IMR-90 (cell line): ENCODE measurements around the gene PRAC2. TPM values are rescaled to one million over a fixed set of nuclear protein-coding genes. Genes with fewer than 3 reads are reported as not detected.

ENCODE experiments used
- ATAC-seq: fragments of 200-7000 bp; cut with Tn5 transposase; 2 replicates; pipeline ENCODE4 v1.9.1; 2020; ENCODE audit warnings: low read depth, mild to moderate bottlenecking, moderate library complexity
- BruUV-seq: library from RNA; stranded (reverse); fragments of 400-500 nt; replicated peaks from 2 replicates; lab custom pipeline; 2021; lab: Mats Ljungman, UMichigan
- CTCF ChIA-PET: fragments of 300-600 bp; formaldehyde crosslinking; extraction: SDS; loops from one replicate; lab custom pipeline; 2021; ENCODE audit warnings: antibody characterized with exemption; lab: Yijun Ruan, JAX
- POLR2A ChIA-PET: fragments of 300-600 bp; sonication (Branson Sonifier 250); formaldehyde crosslinking; loops from one replicate; lab custom pipeline; 2022; ENCODE audit warnings: antibody characterized with exemption; ENCODE audit not compliant: unreplicated experiment; lab: Charles Lee
- DNase-seq: peaks from one replicate; pipeline ENCODE4 v3.0.0; 2013
- H2AFZ ChIP-seq: replicated peaks from 2 replicates; pipeline ENCODE3; 2013; ENCODE audit warnings: low read length, mild to moderate bottlenecking; ENCODE audit not compliant: poor library complexity
- H2AK5ac ChIP-seq: 2 replicates; pipeline ENCODE4 v1.6.1; 2013; ENCODE audit warnings: low read depth, low read length, inconsistent platforms
- H2AK9ac ChIP-seq: replicated peaks from 2 replicates; pipeline ENCODE3; 2013; ENCODE audit warnings: mild to moderate bottlenecking, low read depth, low read length, moderate library complexity; ENCODE audit not compliant: poor library complexity
- H2BK120ac ChIP-seq: 2 replicates; pipeline ENCODE4 v1.6.1; 2013; ENCODE audit warnings: low read depth, low read length, inconsistent platforms
- H2BK15ac ChIP-seq: 3 replicates; pipeline ENCODE4 v1.6.1; 2013; ENCODE audit warnings: low read depth, low read length, inconsistent platforms
- H2BK20ac ChIP-seq: 2 replicates; pipeline ENCODE4 v1.6.1; 2013; ENCODE audit warnings: low read depth, mild to moderate bottlenecking, inconsistent platforms, low read length, moderate library complexity
- H2BK5ac ChIP-seq: 2 replicates; pipeline ENCODE4 v1.6.1; 2013; ENCODE audit warnings: mild to moderate bottlenecking, low read depth, low read length, inconsistent platforms; ENCODE audit not compliant: poor library complexity, severe bottlenecking
- H3K14ac ChIP-seq: replicated peaks from 2 replicates; pipeline ENCODE4 v1.6.1; 2013; ENCODE audit warnings: low read depth, low read length, inconsistent platforms
- H3K18ac ChIP-seq: 2 replicates; pipeline ENCODE4 v1.6.1; 2013; ENCODE audit warnings: low read depth, low read length, control low read depth
- H3K23ac ChIP-seq: 2 replicates; pipeline ENCODE4 v1.6.1; 2013; ENCODE audit warnings: low read depth, low read length, inconsistent platforms
- H3K27ac ChIP-seq: 2 replicates; pipeline ENCODE4 v1.5.1; 2013; ENCODE audit warnings: mild to moderate bottlenecking, control low read depth, low read length; ENCODE audit not compliant: insufficient read depth
- H3K27me3 ChIP-seq: 2 replicates; pipeline ENCODE4 v1.6.1; 2013; ENCODE audit warnings: low read length; ENCODE audit not compliant: control insufficient read depth, insufficient read depth
- H3K36me3 ChIP-seq: 2 replicates; pipeline ENCODE4 v1.6.1; 2013; ENCODE audit warnings: low read length, mixed read lengths; ENCODE audit not compliant: control insufficient read depth, insufficient read depth
- H3K4ac ChIP-seq: 2 replicates; pipeline ENCODE4 v1.6.1; 2013; ENCODE audit warnings: low read depth, low read length, inconsistent platforms
- H3K4me1 ChIP-seq: 2 replicates; pipeline ENCODE4 v1.6.1; 2013; ENCODE audit warnings: low read length, mixed read lengths; ENCODE audit not compliant: control insufficient read depth, insufficient read depth
- H3K4me2 ChIP-seq: 2 replicates; pipeline ENCODE4 v1.6.1; 2013; ENCODE audit warnings: low read depth, mild to moderate bottlenecking, control low read depth, low read length, moderate library complexity
- H3K4me3 ChIP-seq: 2 replicates; pipeline ENCODE4 v1.5.1; 2013; ENCODE audit warnings: low read depth, mild to moderate bottlenecking, control low read depth, low read length, moderate library complexity; ENCODE audit not compliant: insufficient read depth
- H3K56ac ChIP-seq: 2 replicates; pipeline ENCODE4 v1.6.1; 2013; ENCODE audit warnings: low read length, inconsistent platforms; ENCODE audit not compliant: insufficient read depth; ENCODE audit errors: extremely low read depth
- H3K79me1 ChIP-seq, 2 experiments: 2 replicates each; pipeline ENCODE4 v1.6.1; 2013; ENCODE audit warnings: low read length in 2 of 2, inconsistent platforms in 1 of 2, low read depth in 1 of 2
- H3K9ac ChIP-seq: 2 replicates; pipeline ENCODE4 v1.6.1; 2013; ENCODE audit warnings: low read depth, low read length, control low read depth
- H3K9me1 ChIP-seq: 2 replicates; pipeline ENCODE4 v1.6.1; 2013; ENCODE audit warnings: low read length, inconsistent platforms; ENCODE audit not compliant: insufficient read depth
- H3K9me3 ChIP-seq: 2 replicates; pipeline ENCODE4 v1.6.1; 2013; ENCODE audit warnings: low read length; ENCODE audit not compliant: control insufficient read depth, insufficient read depth
- H4K20me1 ChIP-seq: 2 replicates; pipeline ENCODE4 v1.6.1; 2013; ENCODE audit warnings: low read length, inconsistent platforms; ENCODE audit not compliant: insufficient read depth
- H4K5ac ChIP-seq: 2 replicates; pipeline ENCODE4 v1.6.1; 2013; ENCODE audit warnings: mild to moderate bottlenecking, low read depth, low read length, control low read depth
- H4K8ac ChIP-seq, 2 experiments: 2 replicates each; pipeline ENCODE4 v1.6.1; 2013; ENCODE audit warnings: low read depth in 2 of 2, low read length in 2 of 2, control low read depth in 1 of 2, inconsistent platforms in 1 of 2
- H4K91ac ChIP-seq: 2 replicates; pipeline ENCODE4 v1.6.1; 2013; ENCODE audit warnings: low read depth, low read length, inconsistent platforms; ENCODE audit not compliant: insufficient read depth
- BHLHE40 ChIP-seq: fragments of 150-350 bp; IDR thresholded peaks from 2 replicates; pipeline ENCODE4 v1.6.1; 2016; ENCODE audit warnings: mild to moderate bottlenecking, low read depth, low read length
- FOS ChIP-seq: fragments of 150-350 bp; IDR thresholded peaks from 2 replicates; pipeline ENCODE4 v1.6.1; 2016; ENCODE audit warnings: low read depth, low read length
- MAZ ChIP-seq: IDR thresholded peaks from 2 replicates; pipeline ENCODE4 v1.6.1; 2012; ENCODE audit warnings: low read depth, mild to moderate bottlenecking, low read length, improper control_type of control experiment, moderate library complexity, borderline replicate concordance
- RCOR1 ChIP-seq: IDR thresholded peaks from 2 replicates; pipeline ENCODE4 v1.6.1; 2012; ENCODE audit warnings: mild to moderate bottlenecking, low read length, improper control_type of control experiment; ENCODE audit not compliant: insufficient replicate concordance
- SMC3 ChIP-seq: fragments of 150-350 bp; IDR thresholded peaks from 2 replicates; pipeline ENCODE4 v1.6.1; 2016; ENCODE audit warnings: low read depth, mild to moderate bottlenecking, antibody characterized with exemption, low read length, moderate library complexity
- WGBS, 2 experiments: methylation state at CpG; one replicate each; pipeline versions ENCODE4 v1.1.5 to v1.1.7; 2013; ENCODE audit warnings: missing lambda C conversion rate in 2 of 2; ENCODE audit not compliant: insufficient read length in 1 of 2; ENCODE audit errors: extremely low coverage in 2 of 2; 5-methylcytosine and 5-hydroxymethylcytosine counted together
- dilution Hi-C: fragments of 300-500 bp; cut with HindIII; formaldehyde crosslinking; loops from one replicate; pipeline ENCODE4 v1.14.3; 2018; ENCODE audit warnings: low sequenced_read_pairs; ENCODE audit not compliant: unreplicated experiment
- in situ Hi-C: fragments of 300-500 bp; cut with MboI; formaldehyde crosslinking; loops from 3 replicates; pipeline ENCODE4 v1.14.3; 2019; ENCODE audit warnings: low sequenced_read_pairs, inconsistent platforms, mixed read lengths
- intact Hi-C: fragments of 100-400 bp; cut with micrococcal nuclease; formaldehyde crosslinking; loops from 2 replicates; pipeline ENCODE4 v1.10.0; 2022
- polyA plus RNA-seq, 3 experiments: library from polyadenylated mRNA; depleted of rRNA; stranded (reverse); fragments of >200 nt; gene quantifications; 2 replicates each; pipeline ENCODE4 v1.2.3, GENCODE V29; 2012; ENCODE audit warnings: low replicate concordance in 1 of 3
- total RNA-seq: library from RNA; depleted of rRNA; stranded (reverse); fragments of >200 nt; gene quantifications from 2 replicates; pipeline ENCODE4 v1.2.3, GENCODE V29; 2012
- TF ChIP-seq, protein P1 (sequence below): fragments of 150-350 bp; IDR thresholded peaks from 2 replicates; pipeline ENCODE4 v1.6.1; 2016; ENCODE audit warnings: low read depth, mild to moderate bottlenecking, low read length, moderate library complexity, borderline replicate concordance

Gene PRAC2
- total and polyA plus RNA-seq, 2 of the 4 experiments (the other 2 are of a cell fraction) = not detected

DNA sequence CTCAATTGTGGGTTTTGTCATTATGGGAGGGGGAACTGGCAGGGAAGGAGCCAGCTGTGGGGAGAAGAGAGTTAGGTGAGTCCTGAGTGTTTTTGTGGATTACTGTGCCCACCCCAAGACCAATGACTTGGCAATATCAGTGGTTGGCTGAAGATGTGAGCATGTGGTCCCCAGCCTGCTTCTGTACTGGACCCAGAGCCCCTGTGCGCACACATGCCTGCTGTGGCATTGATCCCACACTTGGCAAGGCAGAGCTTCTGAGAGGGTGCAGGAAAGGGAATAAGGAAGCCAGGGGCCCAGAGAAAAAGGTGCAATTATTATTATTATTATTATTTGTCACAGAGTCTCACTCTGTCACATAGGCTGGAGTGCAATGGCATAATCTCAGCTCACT, 2.0 kb upstream of the PRAC2 start:
- ChIA-PET POLR2A (no interaction called here), CTCF (interaction anchor here (0.6 kb wide), 1 partner anchor 164 kb away, joined by 5 read pairs; no protein-coding TSS in a partner anchor)
- BruUV-seq = no TSS peak
- intact Hi-C loops = loop anchor here (10.0 kb wide), 1 partner anchor 314 kb away; no protein-coding TSS in a partner anchor
- Histone ChIP-seq H3K56ac (no peak overlapping the region), H4K91ac (no peak overlapping the region), H3K36me3 (no peaks in the 10 kb centered on the region), H3K4ac (no peak overlapping the region), H2BK20ac (no peak overlapping the region), H3K27ac (no peak overlapping the region), H3K4me1 (no peaks in the 10 kb centered on the region), H4K20me1 (0 out of 2 replicates have a peak, but pooled peaks cover 11% of the 10 kb centered on the region), H3K23ac (no peak overlapping the region), H2AFZ (no peak overlapping the region), H3K4me3 (no peak overlapping the region), H4K5ac (no peak overlapping the region), H2AK5ac (no peak overlapping the region), H3K18ac (no peak overlapping the region), H3K14ac (no peak overlapping the region), H2BK5ac (no peak overlapping the region), H2BK15ac (no peak overlapping the region), H3K9ac (no peak overlapping the region), H4K8ac (no peak overlapping the region), H3K4me2 (no peak overlapping the region), H2BK120ac (no peak overlapping the region), H3K9me3 (peaks cover 18% of the 10 kb centered on the region), H3K27me3 (peaks cover 88% of the 10 kb centered on the region), H3K79me1 (no peaks in the 10 kb centered on the region), H2AK9ac (no peak overlapping the region), H3K9me1 (no peaks in the 10 kb centered on the region)
- TF ChIP-seq, protein P1, sequence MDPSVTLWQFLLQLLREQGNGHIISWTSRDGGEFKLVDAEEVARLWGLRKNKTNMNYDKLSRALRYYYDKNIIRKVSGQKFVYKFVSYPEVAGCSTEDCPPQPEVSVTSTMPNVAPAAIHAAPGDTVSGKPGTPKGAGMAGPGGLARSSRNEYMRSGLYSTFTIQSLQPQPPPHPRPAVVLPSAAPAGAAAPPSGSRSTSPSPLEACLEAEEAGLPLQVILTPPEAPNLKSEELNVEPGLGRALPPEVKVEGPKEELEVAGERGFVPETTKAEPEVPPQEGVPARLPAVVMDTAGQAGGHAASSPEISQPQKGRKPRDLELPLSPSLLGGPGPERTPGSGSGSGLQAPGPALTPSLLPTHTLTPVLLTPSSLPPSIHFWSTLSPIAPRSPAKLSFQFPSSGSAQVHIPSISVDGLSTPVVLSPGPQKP = no peak
- TF ChIP-seq MAZ (no peak), BHLHE40 (no peak), SMC3 (no peak), RCOR1 (no peak), FOS (no peak)
- DNase-seq (no peak), ATAC-seq (no peak)
- no CpG with 5 or more reads among the region's 1 CpG for WGBS, 2 experiments
- dilution Hi-C loops = no loop called here
- in situ Hi-C loops = loop anchor here (10.0 kb wide), 1 partner anchor 314 kb away; no protein-coding TSS in a partner anchor
